Measurements from ENCODE around the gene PGAM2. TPM values are rescaled to one million over a fixed set of nuclear protein-coding genes. Genes with fewer than 3 reads are reported as not detected.

PGAM2 gene
- 0.15 TPM in 1 of 2 replicates, not detected in the other for total RNA-seq

DNA sequence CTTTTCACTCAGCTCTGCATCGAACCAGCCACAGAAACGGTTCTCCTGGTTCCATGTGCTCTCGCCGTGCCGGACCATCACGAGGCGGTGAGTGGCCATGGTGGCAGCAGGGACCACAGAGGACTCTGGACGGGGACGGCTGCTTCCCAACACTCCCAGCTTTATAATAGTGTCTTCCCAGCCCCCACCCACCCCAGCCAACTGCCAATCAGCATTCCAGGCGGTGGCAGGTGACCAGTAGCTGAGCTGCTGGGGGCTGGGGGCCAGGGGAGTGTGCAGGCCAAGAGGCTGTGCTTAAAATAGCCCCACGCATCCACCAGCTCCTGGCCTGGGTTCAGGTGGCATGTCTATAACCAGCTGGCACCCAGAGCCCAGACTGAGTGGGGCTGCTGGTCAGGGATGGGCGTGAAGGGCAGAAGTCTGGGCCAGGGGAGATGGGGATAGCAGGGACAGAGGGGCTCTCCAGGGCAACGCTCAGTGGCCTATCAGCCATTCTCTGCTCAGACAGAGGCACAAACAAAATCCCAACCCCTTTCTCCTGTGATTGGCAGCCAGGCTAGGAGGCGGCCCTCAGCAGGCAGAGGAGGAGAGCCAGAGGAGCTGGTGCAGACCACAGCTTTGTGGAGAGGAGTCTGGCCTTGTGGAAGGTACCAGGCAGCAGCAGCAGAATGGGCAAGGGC lies at the start of gene PGAM2:
PGAM2 (minus strand) TSS at position 137 of the 680 bp plus-strand sequence; CDS start at position 99, 38 bp downstream.

DNA sequence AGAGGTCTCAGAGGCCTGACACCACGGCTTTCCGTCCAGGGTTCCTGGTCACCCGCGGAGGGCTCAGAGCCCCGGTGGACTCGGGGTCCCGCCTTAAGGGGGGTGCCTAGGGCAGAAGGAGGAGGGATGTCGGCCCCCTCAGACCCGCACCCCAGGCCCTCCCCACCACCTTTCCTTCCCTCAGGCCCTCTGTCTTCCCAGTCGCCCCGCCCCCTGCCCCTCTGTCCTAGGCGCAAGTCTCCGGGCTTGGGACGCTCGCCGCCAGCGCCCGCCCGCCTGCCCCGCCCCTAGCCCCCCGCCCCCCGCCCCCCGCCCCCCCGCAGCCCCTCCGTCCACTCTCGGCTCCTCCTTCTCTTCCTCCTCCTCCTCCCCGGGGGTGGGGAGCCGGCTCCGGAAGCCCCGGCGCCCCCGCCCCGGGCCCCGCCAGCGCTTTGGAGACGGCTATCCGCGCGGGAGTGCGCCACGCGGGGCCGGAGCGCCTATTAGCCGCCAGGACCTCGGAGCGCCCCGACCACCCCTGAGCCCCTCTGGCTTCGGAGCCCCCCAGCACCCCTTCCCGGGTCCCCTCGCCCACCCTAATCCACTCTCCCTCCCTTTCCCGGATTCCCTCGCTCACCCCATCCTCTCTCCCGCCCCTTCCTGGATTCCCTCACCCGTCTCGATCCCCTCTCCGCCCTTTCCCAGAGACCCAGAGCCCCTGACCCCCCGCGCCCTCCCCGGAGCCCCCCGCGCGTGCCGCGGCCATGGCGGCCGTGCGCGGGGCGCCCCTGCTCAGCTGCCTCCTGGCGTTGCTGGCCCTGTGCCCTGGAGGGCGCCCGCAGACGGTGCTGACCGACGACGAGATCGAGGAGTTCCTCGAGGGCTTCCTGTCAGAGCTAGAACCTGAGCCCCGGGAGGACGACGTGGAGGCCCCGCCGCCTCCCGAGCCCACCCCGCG lies 38.8 kb upstream of the PGAM2 start, which contains the start of gene AEBP1:
AEBP1 (plus strand) TSS at position 423 of the 937 bp plus-strand sequence; CDS start at position 744, 321 bp downstream.

DNA sequence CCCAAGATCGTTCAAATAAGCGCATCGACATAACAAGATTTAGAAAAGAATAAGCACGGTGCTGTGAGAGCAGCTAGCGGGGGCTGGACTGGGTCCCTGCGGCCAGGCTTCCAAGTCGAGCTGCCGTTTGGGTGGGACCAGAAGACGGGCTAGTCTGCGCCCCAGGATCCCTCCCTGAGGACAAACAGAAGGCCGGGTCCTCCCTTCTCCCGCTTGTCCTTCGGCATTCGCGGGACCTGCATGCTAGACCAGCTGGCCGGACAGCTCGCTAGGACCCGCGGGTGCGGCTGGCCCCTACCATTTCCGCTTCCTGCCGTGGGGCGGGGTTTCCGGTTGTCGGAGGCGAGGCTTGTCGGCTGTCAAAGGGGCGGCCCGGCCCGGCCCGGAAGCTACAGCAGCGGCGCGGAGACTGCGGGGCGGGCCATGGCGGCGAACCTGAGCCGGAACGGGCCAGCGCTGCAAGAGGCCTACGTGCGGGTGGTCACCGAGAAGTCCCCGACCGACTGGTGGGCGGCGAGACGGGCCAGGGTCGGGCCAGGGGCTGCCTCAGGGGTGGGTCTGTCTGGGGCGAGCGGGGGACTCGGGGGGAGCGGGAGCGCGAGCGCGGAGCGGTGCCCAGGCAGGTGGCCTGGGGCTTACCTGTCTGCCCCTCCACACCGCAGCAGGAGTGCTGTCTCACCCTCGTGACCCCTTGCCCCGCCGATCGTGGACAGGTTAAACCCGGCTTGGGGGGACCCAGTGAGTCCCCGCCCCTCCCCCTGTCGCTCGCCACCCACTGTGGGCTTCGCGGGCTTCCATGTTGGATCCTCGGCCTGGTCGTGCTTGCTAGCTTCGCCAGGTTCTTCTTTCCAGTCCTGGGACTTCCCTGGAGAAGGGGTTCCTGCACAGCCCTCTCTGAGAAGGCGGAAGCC lies 20.8 kb downstream of the PGAM2 start, which contains the start of gene DBNL:
DBNL (plus strand) TSS at position 388 of the 911 bp plus-strand sequence; CDS start at position 424, 36 bp downstream.

Other genes with a start within 250 kb of the PGAM2 start
- 243 and 270 TPM in 2 replicates for gene MRPS24, start 196.1 kb downstream of the PGAM2 start, total RNA-seq
- 20.1 and 20.2 TPM in 2 replicates for gene URGCP, start 159.0 kb downstream of the PGAM2 start, total RNA-seq
- 15.0 and 16.9 TPM in 2 replicates for gene UBE2D4, start 139.1 kb downstream of the PGAM2 start, total RNA-seq
- gene SPDYE1, start 67.7 kb downstream of the PGAM2 start, total RNA-seq = not detected in 2 replicates
- gene DBNL, start 20.9 kb downstream of the PGAM2 start, total RNA-seq = 124 and 132 TPM in 2 replicates
- gene POLM, start 17.0 kb upstream of the PGAM2 start, total RNA-seq = 12.2 and 18.8 TPM in 2 replicates
- gene AEBP1, start 38.8 kb upstream of the PGAM2 start, total RNA-seq = 31.1 and 37.2 TPM in 2 replicates
- gene POLD2, start 58.0 kb upstream of the PGAM2 start, total RNA-seq = 156 and 185 TPM in 2 replicates
- not detected in 2 replicates for gene MYL7, start 75.8 kb upstream of the PGAM2 start, total RNA-seq
- gene GCK, start 123.9 kb upstream of the PGAM2 start, total RNA-seq = 0.74 and 0.84 TPM in 2 replicates
- 92.1 and 96.8 TPM in 2 replicates for gene YKT6, start 135.4 kb upstream of the PGAM2 start, total RNA-seq

Data from bronchus fibroblast of lung (primary cell).